Panc1 (cell line): ENCODE measurements around the gene ADGRL3. TPM values are rescaled to one million over a fixed set of nuclear protein-coding genes. Genes with fewer than 3 reads are reported as not detected.

ENCODE experiments used
- ATAC-seq: fragments of 200-7000 bp; cut with Tn5 transposase; 2 replicates; pipeline ENCODE4 v1.9.1; 2020; ENCODE audit warnings: mild to moderate bottlenecking, moderate library complexity
- BruUV-seq: library from RNA; stranded (reverse); fragments of 400-500 nt; replicated peaks from 2 replicates; lab custom pipeline; 2021; lab: Mats Ljungman, UMichigan
- CTCF ChIA-PET: fragments of 300-600 bp; sonication (Branson Sonifier 250); formaldehyde crosslinking; loops from one replicate; lab custom pipeline; 2022; ENCODE audit warnings: antibody characterized with exemption; lab: Charles Lee
- POLR2A ChIA-PET: fragments of 300-600 bp; sonication (Branson Sonifier 250); formaldehyde crosslinking; loops from one replicate; lab custom pipeline; 2022; ENCODE audit warnings: antibody characterized with exemption; lab: Charles Lee
- DNase-seq: peaks from one replicate; pipeline ENCODE4 v3.0.0-alpha.2; 2010; ENCODE audit warnings: low read depth, low spot score
- H3K27ac ChIP-seq: 2 replicates; pipeline ENCODE4 v1.5.1; 2011; ENCODE audit warnings: mild to moderate bottlenecking, low read length, inconsistent platforms
- H3K27me3 ChIP-seq: fragments of 200-500 bp; sonication (Bioruptor generic); 2 replicates; pipeline ENCODE4 v1.6.0; 2014; ENCODE audit warnings: low read length, inconsistent platforms; ENCODE audit not compliant: control insufficient read depth, insufficient read depth
- H3K36me3 ChIP-seq: fragments of 200-500 bp; sonication (Bioruptor generic); 2 replicates; pipeline ENCODE4 v1.5.1; 2014; ENCODE audit warnings: inconsistent platforms, mild to moderate bottlenecking, low read length, moderate library complexity; ENCODE audit not compliant: control insufficient read depth, insufficient read depth
- H3K4me1 ChIP-seq: 2 replicates; pipeline ENCODE4 v1.5.1; 2011; ENCODE audit warnings: inconsistent platforms, mild to moderate bottlenecking, low read length, moderate library complexity; ENCODE audit not compliant: control insufficient read depth, insufficient read depth
- H3K4me3 ChIP-seq, 2 experiments: 2 replicates each; pipeline ENCODE4 v1.5.1; 2011 to 2012; ENCODE audit warnings: low read depth in 2 of 2, low read length in 2 of 2, mild to moderate bottlenecking in 2 of 2, inconsistent platforms in 1 of 2, moderate library complexity in 1 of 2
- H3K9me3 ChIP-seq: fragments of 200-500 bp; sonication (Bioruptor generic); 2 replicates; pipeline ENCODE4 v1.5.1; 2014; ENCODE audit warnings: low read depth, mild to moderate bottlenecking, inconsistent platforms, low read length, moderate library complexity; ENCODE audit not compliant: control insufficient read depth, insufficient read depth
- POLR2AphosphoS5 ChIP-seq: IDR thresholded peaks from 2 replicates; pipeline ENCODE4 v1.6.1; 2012; ENCODE audit warnings: mild to moderate bottlenecking, low read depth, low read length, moderate library complexity
- SIN3A ChIP-seq: IDR thresholded peaks from 2 replicates; pipeline ENCODE4 v1.6.1; 2012; ENCODE audit warnings: low read depth, mild to moderate bottlenecking, low read length, moderate library complexity, borderline replicate concordance; ENCODE audit not compliant: insufficient read depth
- TCF7L2 ChIP-seq: IDR thresholded peaks from 2 replicates; pipeline ENCODE4 v1.6.1; 2011; ENCODE audit warnings: mild to moderate bottlenecking, low read depth, low read length, inconsistent platforms
- in situ Hi-C: cut with HindIII; loops from 2 replicates; pipeline ENCODE4 v1.10.0; 2016; ENCODE audit warnings: low sequenced_read_pairs, low pct_unique_long_range_greater_than_20kb
- intact Hi-C: fragments of 100-400 bp; cut with micrococcal nuclease; formaldehyde crosslinking; loops from one replicate; pipeline ENCODE4 v1.10.0; 2022; ENCODE audit not compliant: unreplicated experiment
- total RNA-seq: library from RNA; stranded (reverse); gene quantifications from one replicate; pipeline ENCODE4 v1.2.1, GENCODE V29; 2021; ENCODE audit not compliant: unreplicated experiment
- TF ChIP-seq, protein P1 (sequence below), 2 experiments: IDR thresholded peaks; 2 replicates each; pipeline ENCODE4 v1.6.1; 2011 to 2012; ENCODE audit warnings: low read depth in 2 of 2, control low read depth in 1 of 2, low read length in 1 of 2, mild to moderate bottlenecking in 1 of 2, moderate library complexity in 1 of 2; ENCODE audit not compliant: insufficient read depth in 1 of 2
- TF ChIP-seq, protein P2 (sequence below): fragments of 450-650 bp; IDR thresholded peaks from 2 replicates; pipeline ENCODE4 v1.5.1; 2017; ENCODE audit warnings: mild to moderate bottlenecking

ADGRL3 gene
- total RNA-seq, 1 experiment from 2014 or later, result 0.23 TPM

DNA sequence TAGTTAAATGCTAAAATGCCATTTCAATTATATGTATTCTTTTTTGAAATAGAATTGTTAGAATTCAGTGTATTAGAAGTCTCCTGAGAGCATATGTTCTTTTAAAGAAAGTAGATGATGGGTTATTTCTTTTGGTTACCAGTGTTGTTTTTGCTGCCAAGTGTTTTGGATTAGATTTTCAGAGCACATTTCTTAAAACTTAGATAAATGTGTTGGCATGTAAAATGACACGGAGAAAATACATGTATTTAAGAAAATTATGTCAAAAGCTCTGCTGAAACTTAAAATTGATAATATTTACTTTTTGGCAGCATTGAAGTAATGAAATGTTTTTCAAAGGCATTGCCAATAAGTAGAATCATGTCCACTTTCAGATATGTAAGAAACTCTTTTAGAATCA lies 379.7 kb downstream of the ADGRL3 start:
- H3K9me3 ChIP-seq, result no peaks in the 10 kb centered on the region
- DNase-seq, result no peak
- ATAC-seq, result no peak
- H3K36me3 ChIP-seq, result no peaks in the 10 kb centered on the region
- ChIA-PET CTCF (no interaction called here), POLR2A (no interaction called here)
- no peaks in the 10 kb centered on the region for H3K27me3 ChIP-seq
- BruUV-seq, result no TSS peak
- H3K27ac ChIP-seq, result no peak overlapping the region
- in situ Hi-C loops (no loop called here), intact Hi-C loops (no loop called here)
- TF ChIP-seq, protein P1, sequence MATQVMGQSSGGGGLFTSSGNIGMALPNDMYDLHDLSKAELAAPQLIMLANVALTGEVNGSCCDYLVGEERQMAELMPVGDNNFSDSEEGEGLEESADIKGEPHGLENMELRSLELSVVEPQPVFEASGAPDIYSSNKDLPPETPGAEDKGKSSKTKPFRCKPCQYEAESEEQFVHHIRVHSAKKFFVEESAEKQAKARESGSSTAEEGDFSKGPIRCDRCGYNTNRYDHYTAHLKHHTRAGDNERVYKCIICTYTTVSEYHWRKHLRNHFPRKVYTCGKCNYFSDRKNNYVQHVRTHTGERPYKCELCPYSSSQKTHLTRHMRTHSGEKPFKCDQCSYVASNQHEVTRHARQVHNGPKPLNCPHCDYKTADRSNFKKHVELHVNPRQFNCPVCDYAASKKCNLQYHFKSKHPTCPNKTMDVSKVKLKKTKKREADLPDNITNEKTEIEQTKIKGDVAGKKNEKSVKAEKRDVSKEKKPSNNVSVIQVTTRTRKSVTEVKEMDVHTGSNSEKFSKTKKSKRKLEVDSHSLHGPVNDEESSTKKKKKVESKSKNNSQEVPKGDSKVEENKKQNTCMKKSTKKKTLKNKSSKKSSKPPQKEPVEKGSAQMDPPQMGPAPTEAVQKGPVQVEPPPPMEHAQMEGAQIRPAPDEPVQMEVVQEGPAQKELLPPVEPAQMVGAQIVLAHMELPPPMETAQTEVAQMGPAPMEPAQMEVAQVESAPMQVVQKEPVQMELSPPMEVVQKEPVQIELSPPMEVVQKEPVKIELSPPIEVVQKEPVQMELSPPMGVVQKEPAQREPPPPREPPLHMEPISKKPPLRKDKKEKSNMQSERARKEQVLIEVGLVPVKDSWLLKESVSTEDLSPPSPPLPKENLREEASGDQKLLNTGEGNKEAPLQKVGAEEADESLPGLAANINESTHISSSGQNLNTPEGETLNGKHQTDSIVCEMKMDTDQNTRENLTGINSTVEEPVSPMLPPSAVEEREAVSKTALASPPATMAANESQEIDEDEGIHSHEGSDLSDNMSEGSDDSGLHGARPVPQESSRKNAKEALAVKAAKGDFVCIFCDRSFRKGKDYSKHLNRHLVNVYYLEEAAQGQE (IDR thresholded peaks at IDR 0.05; ENCODE audit: insufficient read depth in 1 of 2, low read depth in 2 of 2, low read length in 1 of 2), result no peak
- no peak for TF ChIP-seq TCF7L2
- TF ChIP-seq, protein P2, sequence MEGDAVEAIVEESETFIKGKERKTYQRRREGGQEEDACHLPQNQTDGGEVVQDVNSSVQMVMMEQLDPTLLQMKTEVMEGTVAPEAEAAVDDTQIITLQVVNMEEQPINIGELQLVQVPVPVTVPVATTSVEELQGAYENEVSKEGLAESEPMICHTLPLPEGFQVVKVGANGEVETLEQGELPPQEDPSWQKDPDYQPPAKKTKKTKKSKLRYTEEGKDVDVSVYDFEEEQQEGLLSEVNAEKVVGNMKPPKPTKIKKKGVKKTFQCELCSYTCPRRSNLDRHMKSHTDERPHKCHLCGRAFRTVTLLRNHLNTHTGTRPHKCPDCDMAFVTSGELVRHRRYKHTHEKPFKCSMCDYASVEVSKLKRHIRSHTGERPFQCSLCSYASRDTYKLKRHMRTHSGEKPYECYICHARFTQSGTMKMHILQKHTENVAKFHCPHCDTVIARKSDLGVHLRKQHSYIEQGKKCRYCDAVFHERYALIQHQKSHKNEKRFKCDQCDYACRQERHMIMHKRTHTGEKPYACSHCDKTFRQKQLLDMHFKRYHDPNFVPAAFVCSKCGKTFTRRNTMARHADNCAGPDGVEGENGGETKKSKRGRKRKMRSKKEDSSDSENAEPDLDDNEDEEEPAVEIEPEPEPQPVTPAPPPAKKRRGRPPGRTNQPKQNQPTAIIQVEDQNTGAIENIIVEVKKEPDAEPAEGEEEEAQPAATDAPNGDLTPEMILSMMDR, result no peak
- TF ChIP-seq SIN3A, result no peak
- TF ChIP-seq POLR2AphosphoS5, result no peak
- H3K4me3 ChIP-seq, result no peak overlapping the region
- H3K4me1 ChIP-seq, result no peaks in the 10 kb centered on the region

DNA sequence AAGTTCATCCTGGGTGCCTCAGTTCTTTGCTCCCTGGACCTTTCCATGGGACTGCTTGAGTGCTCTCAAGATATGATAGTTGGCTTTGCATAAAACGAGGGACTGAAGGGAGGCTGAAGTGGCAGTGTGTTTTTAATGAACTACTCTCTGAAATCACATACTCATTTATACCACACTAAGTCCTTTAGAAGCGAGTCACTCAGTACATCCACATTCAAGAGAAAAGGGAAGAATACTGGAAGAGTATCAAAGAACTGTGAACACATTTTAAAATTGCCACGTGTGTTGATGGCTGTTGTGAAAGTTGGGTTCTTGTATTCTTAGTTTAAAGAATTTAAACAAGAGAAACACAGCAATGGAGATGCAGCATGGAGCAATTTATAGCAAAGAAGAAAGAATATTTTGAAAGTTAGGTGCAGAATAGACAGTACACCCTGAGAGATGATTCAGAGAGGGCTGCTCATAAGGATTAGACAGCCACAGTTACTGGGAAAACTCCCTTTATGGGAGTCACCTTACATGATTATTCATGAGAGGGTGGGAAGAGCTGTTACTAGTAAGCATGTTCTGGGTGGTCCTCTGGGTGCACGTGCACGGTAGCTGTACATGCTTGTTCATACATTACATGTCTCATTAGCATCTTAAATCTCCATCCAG lies 380.7 kb downstream of the ADGRL3 start:
- Histone ChIP-seq H3K4me1 (no peaks in the 10 kb centered on the region), H3K36me3 (no peaks in the 10 kb centered on the region), H3K4me3 (no peak overlapping the region), H3K27ac (no peak overlapping the region), H3K27me3 (no peaks in the 10 kb centered on the region), H3K9me3 (no peaks in the 10 kb centered on the region)
- ChIA-PET CTCF (no interaction called here), POLR2A (no interaction called here)
- intact Hi-C loops (no loop called here), in situ Hi-C loops (no loop called here)
- BruUV-seq, result no TSS peak
- DNase-seq (no peak), ATAC-seq (no peak)
- TF ChIP-seq, protein P1 (IDR thresholded peaks at IDR 0.05; ENCODE audit: insufficient read depth in 1 of 2, low read depth in 2 of 2, low read length in 1 of 2), result no peak
- TF ChIP-seq, protein P2, result no peak
- TF ChIP-seq POLR2AphosphoS5 (no peak), SIN3A (no peak), TCF7L2 (no peak)
